Adrenal gland (tissue), 12 donors: ENCODE measurements around the gene P3H3. TPM values are rescaled to one million over a fixed set of nuclear protein-coding genes. Genes with fewer than 3 reads are reported as not detected.

ENCODE experiments used
- DNase-seq, 7 donors: peaks; one replicate each; pipeline ENCODE4 v3.0.0-alpha.2; 2019 to 2020
- H3K27ac ChIP-seq, 5 donors: fragments of 200-600 bp; sonication (generic) in 4 of 5; 1 replicate in 3 of 5; 2 replicates in 2 of 5; pipeline versions ENCODE4 v1.5.1 to v1.8.0; 2016 to 2020; ENCODE audit warnings: mild to moderate bottlenecking in 1 of 5
- H3K27me3 ChIP-seq: fragments of 200-600 bp; 2 replicates; pipeline ENCODE4 v1.8.0; 2021
- H3K36me3 ChIP-seq, 2 donors: fragments of 200-600 bp; replicated peaks in 1 of 2; 1 replicate in 1 of 2; 2 replicates in 1 of 2; pipeline versions ENCODE4 v1.5.1 to v1.8.0; 2018 to 2022
- H3K4me1 ChIP-seq, 2 donors: fragments of 200-600 bp; replicated peaks in 1 of 2; 1 replicate in 1 of 2; 2 replicates in 1 of 2; pipeline versions ENCODE4 v1.5.1 to v1.8.0; 2018 to 2021
- H3K4me3 ChIP-seq, 4 donors: fragments of 200-600 bp; sonication (generic) in 3 of 4; one replicate each; pipeline ENCODE4 v1.5.1; 2016 to 2018
- H3K9me3 ChIP-seq, 3 donors: fragments of 200-600 bp; sonication (generic) in 1 of 3; replicated peaks in 1 of 3; 1 replicate in 2 of 3; 2 replicates in 1 of 3; pipeline versions ENCODE4 v1.5.1 to v1.8.0; 2016 to 2021
- POLR2A ChIP-seq, 2 donors: fragments of 450-650 bp; IDR thresholded peaks; one replicate each; pipeline ENCODE4 v1.6.1; 2017; ENCODE audit warnings: antibody characterized with exemption in 2 of 2, mild to moderate bottlenecking in 2 of 2, moderate library complexity in 1 of 2
- WGBS, 4 donors: extraction: QIAGEN DNeasy Blood & Tissue Kit in 2 of 4; methylation state at CpG; one replicate each; pipeline versions ENCODE4 v1.1.5 to v1.1.7; 2013 to 2017; 5-methylcytosine and 5-hydroxymethylcytosine counted together
- intact Hi-C, 2 donors: fragments of 100-400 bp; cut with DNase I; formaldehyde crosslinking; loops; one replicate each; pipeline versions ENCODE4 v1.14.1 to v1.15.0; 2022 to 2023
- polyA plus RNA-seq, 3 donors: library from polyadenylated mRNA; stranded (reverse); fragments of 200-250 nt in 2 of 3; fragments of 350-450 nt in 1 of 3; fragmentation: Illumina TruSeq in 1 of 3; extraction: RNeasy Lipid Tissue Mini Kit (QIAGEN cat#74804) in 1 of 3; gene quantifications; one replicate each; pipeline ENCODE4 v1.2.3, GENCODE V29; 2013 to 2014
- total RNA-seq, 9 donors: library from RNA; depleted of rRNA in 4 of 9; stranded (reverse); fragments of >200 nt in 4 of 9; fragments of 120-200 nt in 1 of 9; fragmentation: NEBNext Ultra II Directional in 1 of 9; extraction: Animal tissue kit (Norgen Biotek cat#: 25700) in 1 of 9; gene quantifications; one replicate each; pipeline versions ENCODE4 v1.1.0 to v1.2.4, GENCODE V29; 2013 to 2023
- TF ChIP-seq, protein P1 (sequence below), 6 experiments: fragments of 450-650 bp in 4 of 6; fragments of 200-600 bp in 2 of 6; sonication (generic) in 1 of 6; IDR thresholded peaks; 1 replicate in 5 of 6; 2 replicates in 1 of 6; pipeline versions ENCODE4 v1.5.1 to v1.8.0; 2016 to 2021; ENCODE audit warnings: antibody characterized with exemption in 6 of 6, mild to moderate bottlenecking in 2 of 6, moderate library complexity in 1 of 6
- donor health status: healthy with polysubstance abuse.
- donor health status: Bipolar disorder and iron deficiency.
- donor health status: DM: yes; HTN: yes; CAD: no.
- donor health status: DM: no; HTN: no; CAD: no.
- donor health status: DM: no; HTN: no; CAD: no.
- donor health status: DM: yes; HTN: yes; CAD: no.

Gene P3H3
- total and polyA plus RNA-seq, 12 donors = 2.6 to 58.1 (median 15.8) TPM

DNA sequence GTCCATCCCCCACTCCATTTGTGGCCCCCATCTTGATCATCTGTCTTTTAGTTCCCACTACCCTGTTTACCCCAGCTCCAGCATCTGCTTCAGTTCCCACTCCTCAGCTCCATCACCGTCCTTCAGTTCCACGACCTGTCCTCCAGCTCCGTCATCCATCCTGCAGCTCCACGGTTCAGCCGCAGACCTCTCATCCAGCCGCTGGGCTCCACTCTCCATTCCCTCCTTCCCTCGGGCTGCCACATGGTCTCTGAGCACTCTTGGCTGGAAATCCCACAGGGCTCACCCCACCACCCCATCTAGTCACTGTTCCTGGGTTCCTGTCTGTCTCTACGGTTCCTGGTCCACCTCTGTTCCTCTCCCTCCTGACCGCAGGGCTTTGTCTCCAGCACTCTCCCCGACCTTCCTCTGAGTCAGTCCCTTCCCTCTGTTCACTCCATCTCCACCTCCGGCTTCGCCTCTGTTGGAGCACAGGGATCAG, 3.3 kb upstream of the P3H3 start:
- intact Hi-C loops = loop anchor here (5.0 to 10.0 kb wide), 2 partner anchors 80 to 93 kb away; no protein-coding TSS in a partner anchor
- H3K9me3 ChIP-seq = no peaks in the 10 kb centered on the region
- no peak overlapping the region for H3K27ac ChIP-seq
- peaks cover 6 to 15% of the 10 kb centered on the region in 2 donors for H3K4me1 ChIP-seq
- no peak for TF ChIP-seq POLR2A (IDR thresholded peaks at IDR 0.05)
- TF ChIP-seq, protein P1, sequence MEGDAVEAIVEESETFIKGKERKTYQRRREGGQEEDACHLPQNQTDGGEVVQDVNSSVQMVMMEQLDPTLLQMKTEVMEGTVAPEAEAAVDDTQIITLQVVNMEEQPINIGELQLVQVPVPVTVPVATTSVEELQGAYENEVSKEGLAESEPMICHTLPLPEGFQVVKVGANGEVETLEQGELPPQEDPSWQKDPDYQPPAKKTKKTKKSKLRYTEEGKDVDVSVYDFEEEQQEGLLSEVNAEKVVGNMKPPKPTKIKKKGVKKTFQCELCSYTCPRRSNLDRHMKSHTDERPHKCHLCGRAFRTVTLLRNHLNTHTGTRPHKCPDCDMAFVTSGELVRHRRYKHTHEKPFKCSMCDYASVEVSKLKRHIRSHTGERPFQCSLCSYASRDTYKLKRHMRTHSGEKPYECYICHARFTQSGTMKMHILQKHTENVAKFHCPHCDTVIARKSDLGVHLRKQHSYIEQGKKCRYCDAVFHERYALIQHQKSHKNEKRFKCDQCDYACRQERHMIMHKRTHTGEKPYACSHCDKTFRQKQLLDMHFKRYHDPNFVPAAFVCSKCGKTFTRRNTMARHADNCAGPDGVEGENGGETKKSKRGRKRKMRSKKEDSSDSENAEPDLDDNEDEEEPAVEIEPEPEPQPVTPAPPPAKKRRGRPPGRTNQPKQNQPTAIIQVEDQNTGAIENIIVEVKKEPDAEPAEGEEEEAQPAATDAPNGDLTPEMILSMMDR (IDR thresholded peaks at IDR 0.05) = no peak
- H3K27me3 ChIP-seq = peaks cover 4% of the 10 kb centered on the region
- 29 to 45% (median 36%) methylated on average over 11 to 12 of the region's 12 CpGs for WGBS, 4 donors
- no peaks in the 10 kb centered on the region for H3K36me3 ChIP-seq
- DNase-seq = no peak
- no peak overlapping the region for H3K4me3 ChIP-seq

DNA sequence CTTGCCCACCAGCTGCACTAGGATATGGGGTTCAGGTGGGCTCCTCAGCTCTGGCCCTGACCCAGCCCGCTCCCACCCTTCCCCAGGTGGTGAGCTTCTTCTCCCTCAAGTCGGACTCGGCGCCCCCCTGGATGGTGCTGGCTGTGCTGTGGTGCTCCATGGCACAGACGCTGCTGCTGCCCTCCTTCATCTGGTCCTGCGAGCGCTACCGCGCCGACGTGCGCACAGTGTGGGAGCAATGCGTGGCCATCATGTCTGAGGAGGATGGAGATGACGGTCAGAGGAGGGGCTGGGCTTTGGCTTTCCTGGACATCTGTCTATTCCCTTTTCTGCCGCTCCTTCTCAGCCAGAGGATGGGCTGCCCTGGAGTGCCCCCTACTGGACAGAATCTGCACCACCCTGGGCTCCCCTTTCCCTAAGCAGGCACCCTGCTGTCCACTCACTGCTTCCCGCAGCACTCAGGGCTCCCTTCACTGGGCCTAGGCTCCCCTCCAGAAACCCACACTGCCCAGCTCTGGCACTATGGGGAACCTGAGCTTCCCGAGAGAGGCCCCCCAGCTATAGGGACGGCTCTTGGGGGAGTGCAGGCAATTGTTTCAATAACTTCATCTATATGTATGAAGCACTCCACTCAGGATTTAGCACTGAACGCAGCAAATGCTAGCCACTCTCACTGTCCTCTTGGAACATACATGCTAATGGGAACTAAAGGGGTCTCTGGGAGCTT, 2.6 kb upstream of the P3H3 start:
- peaks cover 4% of the 10 kb centered on the region for H3K27me3 ChIP-seq
- no peaks in the 10 kb centered on the region for H3K36me3 ChIP-seq
- peaks cover 6 to 15% of the 10 kb centered on the region in 2 donors for H3K4me1 ChIP-seq
- TF ChIP-seq POLR2A (IDR thresholded peaks at IDR 0.05) = no peak
- TF ChIP-seq, protein P1 (IDR thresholded peaks at IDR 0.05) = peak; percentile 78 to 96 (median 92)
- no peaks in the 10 kb centered on the region for H3K9me3 ChIP-seq
- intact Hi-C loops = loop anchor here in 1 of 2 donors (10.0 kb wide), 1 partner anchor 81 kb away; no protein-coding TSS in a partner anchor
- 7 to 11% (median 10%) methylated on average over 15 to 19 of the region's 19 CpGs for WGBS, 4 donors
- no peak overlapping the region for H3K27ac ChIP-seq
- no peak overlapping the region for H3K4me3 ChIP-seq
- peak; percentile 81 to 95 (median 87) for DNase-seq

DNA sequence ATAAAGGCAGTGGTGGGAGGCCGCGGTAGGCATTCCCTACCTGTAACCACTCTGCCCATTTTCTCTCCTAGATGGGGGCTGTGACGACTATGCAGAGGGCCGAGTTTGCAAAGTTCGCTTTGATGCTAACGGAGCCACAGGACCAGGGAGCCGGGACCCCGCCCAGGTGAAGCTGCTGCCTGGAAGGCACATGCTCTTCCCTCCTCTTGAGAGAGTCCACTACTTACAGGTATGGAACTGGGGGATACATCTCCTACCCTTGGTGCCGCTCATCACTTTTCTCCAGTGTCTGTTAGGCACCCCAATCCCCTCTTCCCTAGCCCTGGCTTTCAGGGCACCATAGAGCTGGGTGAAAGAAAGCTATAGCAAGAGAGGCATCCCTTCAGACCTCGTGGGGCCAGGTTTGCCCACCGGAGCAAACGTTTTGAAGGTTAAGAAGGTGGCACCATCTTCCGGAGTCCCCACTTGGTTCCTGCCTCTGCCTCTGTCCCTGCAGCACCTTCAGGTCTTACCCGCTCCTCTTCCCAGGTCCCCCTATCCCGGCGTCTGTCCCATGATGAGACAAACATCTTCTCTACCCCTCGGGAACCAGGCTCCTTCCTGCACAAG, 2.0 kb upstream of the P3H3 start:
- peaks cover 6 to 15% of the 10 kb centered on the region in 2 donors for H3K4me1 ChIP-seq
- H3K4me3 ChIP-seq = no peak overlapping the region
- 41 to 74% (median 65%) methylated on average over 12 to 17 of the region's 17 CpGs for WGBS, 4 donors
- H3K36me3 ChIP-seq = no peaks in the 10 kb centered on the region
- H3K27ac ChIP-seq = no peak overlapping the region
- TF ChIP-seq POLR2A (IDR thresholded peaks at IDR 0.05) = no peak
- TF ChIP-seq, protein P1 (IDR thresholded peaks at IDR 0.05) = no peak
- DNase-seq = no peak
- intact Hi-C loops = loop anchor here in 1 of 2 donors (10.0 kb wide), 1 partner anchor 81 kb away; no protein-coding TSS in a partner anchor
- peaks cover 4% of the 10 kb centered on the region for H3K27me3 ChIP-seq
- no peaks in the 10 kb centered on the region for H3K9me3 ChIP-seq

DNA sequence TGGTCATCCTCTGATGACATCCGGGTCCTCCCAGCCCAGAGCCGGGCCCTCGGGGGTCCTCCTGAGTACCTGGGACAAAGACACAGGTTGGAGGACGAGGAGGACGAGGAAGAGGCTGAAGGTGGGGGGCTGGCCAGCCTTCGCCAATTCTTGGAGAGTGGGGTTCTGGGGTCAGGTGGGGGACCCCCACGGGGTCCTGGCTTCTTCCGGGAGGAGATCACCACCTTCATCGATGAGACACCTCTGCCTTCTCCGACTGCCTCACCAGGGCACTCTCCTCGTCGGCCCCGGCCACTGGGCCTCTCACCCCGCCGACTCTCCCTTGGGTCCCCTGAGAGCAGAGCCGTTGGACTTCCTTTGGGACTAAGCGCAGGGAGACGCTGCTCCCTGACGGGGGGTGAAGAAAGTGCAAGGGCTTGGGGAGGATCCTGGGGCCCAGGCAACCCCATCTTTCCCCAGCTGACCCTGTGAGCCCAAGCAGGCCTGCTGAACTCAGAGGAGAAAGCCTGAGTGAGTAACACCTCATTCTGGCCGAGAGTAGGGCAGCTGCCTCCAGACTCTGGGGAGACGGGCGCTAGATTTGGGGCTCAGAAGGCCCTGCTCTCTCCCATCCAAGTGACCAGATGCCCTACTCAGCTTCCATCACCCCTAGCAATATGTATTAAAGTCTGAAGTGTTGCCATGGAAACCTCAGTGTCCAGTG, 1.3 kb upstream of the P3H3 start:
- no peaks in the 10 kb centered on the region for H3K36me3 ChIP-seq
- H3K27ac ChIP-seq = peak overlapping the region in 2 of 5 donors; percentile 45 to 47
- H3K9me3 ChIP-seq = no peaks in the 10 kb centered on the region
- 57 to 72% (median 67%) methylated on average over 8 to 22 of the region's 22 CpGs for WGBS, 4 donors
- H3K27me3 ChIP-seq = peaks cover 4% of the 10 kb centered on the region
- no peak overlapping the region for H3K4me3 ChIP-seq
- peak in 1 of 7 donors; percentile 56 for DNase-seq
- TF ChIP-seq, protein P1 (IDR thresholded peaks at IDR 0.05) = no peak
- TF ChIP-seq POLR2A (IDR thresholded peaks at IDR 0.05) = no peak
- peaks cover 2 to 13% of the 10 kb centered on the region in 2 donors for H3K4me1 ChIP-seq
- intact Hi-C loops = loop anchor here in 1 of 2 donors (10.0 kb wide), 1 partner anchor 82 kb away; no protein-coding TSS in a partner anchor
